Dendritic cell treated with granulocyte-macrophage colony-stimulating factor and Interleukin-4, amounts not matched to agents 40 ng/mL and 50 ng/mL, for 4 days (primary cell): ENCODE measurements around the gene NCKIPSD.

Source experiments
- H3K27ac Mint-ChIP-seq: one replicate; pipeline ENCODE4 v1.8.0; 2022; ENCODE audit warnings: mild to moderate bottlenecking, mixed read lengths
- H3K27me3 Mint-ChIP-seq: one replicate; pipeline ENCODE4 v1.8.0; 2022; ENCODE audit warnings: mild to moderate bottlenecking, mixed read lengths
- H3K36me3 Mint-ChIP-seq: one replicate; pipeline ENCODE4 v1.8.0; 2022; ENCODE audit warnings: low read depth, mixed read lengths
- H3K4me1 Mint-ChIP-seq: one replicate; pipeline ENCODE4 v1.8.0; 2022; ENCODE audit warnings: low read depth, mixed read lengths
- H3K4me3 Mint-ChIP-seq: one replicate; pipeline ENCODE4 v1.8.0; 2022; ENCODE audit warnings: mild to moderate bottlenecking, moderate library complexity, mixed read lengths
- H3K9me3 Mint-ChIP-seq: one replicate; pipeline ENCODE4 v1.8.0; 2022; ENCODE audit warnings: mixed read lengths
- intact Hi-C: fragments of 100-400 bp; cut with micrococcal nuclease; formaldehyde crosslinking; loops from one replicate; pipeline ENCODE4 v1.15.0; 2022

Gene NCKIPSD

GRCh38 chr3:48656841-48657281 is 28.9 kb downstream of the NCKIPSD start:
- H3K4me3 Mint-ChIP-seq: peak overlapping the region; percentile 69
- no peaks in the 10 kb centered on the region for H3K9me3 Mint-ChIP-seq
- no peaks in the 10 kb centered on the region for H3K36me3 Mint-ChIP-seq
- peaks cover 62% of the 10 kb centered on the region for H3K27me3 Mint-ChIP-seq
- H3K27ac Mint-ChIP-seq: peak overlapping the region; percentile 75
- intact Hi-C loops: loop anchor here (2.0 kb wide), 1 partner anchor 48 kb away; the partner anchor contains the start of gene UQCRC1
- H3K4me1 Mint-ChIP-seq: peaks cover 20% of the 10 kb centered on the region

DNA sequence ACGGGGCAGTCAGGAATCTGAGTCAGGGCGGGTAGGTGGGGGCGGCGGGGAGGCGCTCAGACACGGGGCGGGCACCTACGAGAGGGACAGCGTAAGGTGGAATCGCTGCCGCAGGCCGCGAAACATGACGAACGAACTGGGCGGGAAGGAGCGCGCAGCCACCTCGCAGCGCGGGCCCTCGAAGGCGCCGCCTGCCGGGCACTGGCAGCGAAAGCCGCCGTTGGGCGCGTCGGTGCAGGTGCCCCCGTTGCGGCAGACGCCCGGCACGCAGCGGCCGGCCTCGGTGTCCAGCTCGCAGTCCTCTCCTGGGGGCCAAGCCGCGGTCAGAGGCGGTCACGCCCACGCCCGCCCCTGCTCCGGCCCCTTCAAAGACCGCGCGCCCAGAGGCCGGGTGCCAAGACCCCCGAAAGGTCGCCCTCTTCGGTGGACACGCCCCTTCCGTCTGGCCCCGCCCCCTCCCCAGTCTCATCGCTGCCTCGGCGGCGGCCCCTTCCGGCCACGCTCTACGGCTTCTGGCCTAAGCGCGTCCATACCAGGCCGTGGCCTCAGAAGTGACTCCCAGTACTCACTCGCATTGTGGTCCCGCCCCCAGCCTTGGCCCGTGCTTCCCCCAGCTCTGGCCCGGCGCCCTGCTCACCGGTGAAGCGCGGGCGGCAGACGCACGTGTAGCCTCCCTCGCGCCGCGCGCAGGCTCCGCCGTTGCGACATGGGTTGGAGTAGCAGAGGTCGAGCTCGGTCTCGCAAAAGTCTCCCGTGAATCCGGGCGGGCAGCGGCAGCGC is 29.5 kb downstream of the NCKIPSD start:
- H3K27ac Mint-ChIP-seq: peak overlapping the region; percentile 75
- H3K36me3 Mint-ChIP-seq: no peaks in the 10 kb centered on the region
- peaks cover 56% of the 10 kb centered on the region for H3K27me3 Mint-ChIP-seq
- H3K4me3 Mint-ChIP-seq: peak overlapping the region; percentile 69
- H3K9me3 Mint-ChIP-seq: no peaks in the 10 kb centered on the region
- intact Hi-C loops: loop anchor here (2.0 kb wide), 1 partner anchor 47 kb away; the partner anchor contains the start of gene UQCRC1
- peaks cover 14% of the 10 kb centered on the region for H3K4me1 Mint-ChIP-seq

DNA sequence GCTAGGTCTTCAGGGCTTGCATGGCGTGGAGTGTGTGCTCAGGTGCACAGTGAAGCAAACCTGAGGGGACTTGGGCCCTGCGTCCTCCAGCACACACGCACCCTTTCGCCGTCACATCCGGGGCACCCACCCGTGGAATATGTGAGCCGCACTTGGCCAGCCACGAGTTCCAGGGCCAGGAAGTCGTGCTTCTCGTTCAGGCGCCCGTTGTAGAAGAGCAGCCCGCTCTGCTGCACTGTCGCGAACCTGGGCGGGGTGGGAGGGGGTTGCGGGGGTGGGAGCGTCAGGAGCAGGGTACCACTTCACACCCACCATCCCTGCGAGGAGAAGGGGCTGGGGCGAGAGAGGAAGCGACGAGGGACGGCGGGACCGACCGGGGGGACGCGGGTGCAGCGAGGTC is 30.1 kb downstream of the NCKIPSD start:
- H3K9me3 Mint-ChIP-seq: no peaks in the 10 kb centered on the region
- H3K27ac Mint-ChIP-seq: peak overlapping the region; percentile 75
- intact Hi-C loops: loop anchor here (2.0 kb wide), 1 partner anchor 47 kb away; the partner anchor contains the start of gene UQCRC1
- H3K36me3 Mint-ChIP-seq: no peaks in the 10 kb centered on the region
- H3K4me3 Mint-ChIP-seq: peak overlapping the region; percentile 69
- peaks cover 49% of the 10 kb centered on the region for H3K27me3 Mint-ChIP-seq
- H3K4me1 Mint-ChIP-seq: peaks cover 9% of the 10 kb centered on the region

GRCh38 chr3:48655063-48655462 is 30.7 kb downstream of the NCKIPSD start:
- Mint-ChIP-seq H3K4me3 (peak overlapping the region; percentile 57), H3K27ac (peak overlapping the region; percentile 75), H3K4me1 (peaks cover 9% of the 10 kb centered on the region), H3K27me3 (peaks cover 44% of the 10 kb centered on the region), H3K9me3 (no peaks in the 10 kb centered on the region), H3K36me3 (no peaks in the 10 kb centered on the region)
- intact Hi-C loops: no loop called here

- H3K9me3 Mint-ChIP-seq: no peaks in the 10 kb centered on the region
- intact Hi-C loops: no loop called here
- no peak overlapping the region for H3K27ac Mint-ChIP-seq
- H3K27me3 Mint-ChIP-seq: peaks cover 29% of the 10 kb centered on the region
- H3K36me3 Mint-ChIP-seq: no peaks in the 10 kb centered on the region
- no peak overlapping the region for H3K4me3 Mint-ChIP-seq
- H3K4me1 Mint-ChIP-seq: peaks cover 9% of the 10 kb centered on the region
These were observed 32.6 kb downstream of the NCKIPSD start for GRCh38 chr3:48652923-48653715.

GRCh38 chr3:48651771-48652170 is 33.9 kb downstream of the NCKIPSD start:
- Mint-ChIP-seq H3K27me3 (peaks cover 15% of the 10 kb centered on the region), H3K27ac (no peak overlapping the region), H3K9me3 (no peaks in the 10 kb centered on the region), H3K4me3 (no peak overlapping the region), H3K36me3 (no peaks in the 10 kb centered on the region), H3K4me1 (peaks cover 4% of the 10 kb centered on the region)
- intact Hi-C loops: no loop called here

- Mint-ChIP-seq H3K4me1 (no peaks in the 10 kb centered on the region), H3K4me3 (no peak overlapping the region), H3K27me3 (peaks cover 13% of the 10 kb centered on the region), H3K36me3 (no peaks in the 10 kb centered on the region), H3K27ac (no peak overlapping the region), H3K9me3 (no peaks in the 10 kb centered on the region)
- intact Hi-C loops: no loop called here
These were observed 35.0 kb downstream of the NCKIPSD start for GRCh38 chr3:48650723-48651122.

DNA sequence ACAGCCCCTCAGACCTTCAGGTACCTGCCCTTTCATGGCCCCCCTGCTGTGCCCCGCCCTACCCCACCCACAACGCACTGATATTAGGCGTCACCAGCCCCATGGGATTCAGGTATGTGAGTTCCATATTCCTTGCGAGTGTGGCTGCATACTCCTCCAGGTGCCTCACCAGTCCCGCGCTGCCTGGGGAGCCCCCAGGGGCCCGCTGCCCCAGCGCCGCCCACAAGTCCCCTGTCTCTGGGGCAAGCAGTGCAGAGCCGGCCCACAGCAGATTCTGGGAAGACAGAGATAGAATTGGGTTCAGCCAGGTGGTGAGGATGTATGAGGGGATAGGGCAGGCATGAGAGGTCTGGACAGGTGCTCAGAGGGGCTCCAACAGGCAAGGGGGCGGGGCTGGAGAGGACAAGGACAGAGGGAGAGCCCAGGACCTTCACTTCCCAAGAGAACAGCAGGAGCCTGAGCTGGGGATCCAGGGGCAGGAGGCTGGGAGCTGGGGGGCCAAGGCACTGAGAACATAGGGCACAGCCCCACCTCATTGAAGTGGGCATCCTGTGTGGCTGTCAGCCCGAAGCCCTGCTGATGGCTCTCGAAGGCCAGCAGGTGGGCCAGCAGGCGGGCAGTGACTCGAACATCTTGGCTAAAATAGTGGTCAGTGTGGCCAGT is 37.4 kb downstream of the NCKIPSD start:
- no peaks in the 10 kb centered on the region for H3K36me3 Mint-ChIP-seq

GRCh38 chr3:48647714-48648113 is 38.0 kb downstream of the NCKIPSD start:
- no peaks in the 10 kb centered on the region for H3K27me3 Mint-ChIP-seq
- intact Hi-C loops: no loop called here
- H3K4me1 Mint-ChIP-seq: no peaks in the 10 kb centered on the region
- H3K27ac Mint-ChIP-seq: no peak overlapping the region
- H3K4me3 Mint-ChIP-seq: no peak overlapping the region
- H3K9me3 Mint-ChIP-seq: no peaks in the 10 kb centered on the region
- no peaks in the 10 kb centered on the region for H3K36me3 Mint-ChIP-seq

More for the DNA sequence above, 37.4 kb downstream of the NCKIPSD start:
- H3K4me1 Mint-ChIP-seq: no peaks in the 10 kb centered on the region
- no peaks in the 10 kb centered on the region for H3K27me3 Mint-ChIP-seq
- H3K9me3 Mint-ChIP-seq: no peaks in the 10 kb centered on the region
- intact Hi-C loops: no loop called here
- no peak overlapping the region for H3K4me3 Mint-ChIP-seq
- no peak overlapping the region for H3K27ac Mint-ChIP-seq

- H3K4me3 Mint-ChIP-seq: no peak overlapping the region
- no peaks in the 10 kb centered on the region for H3K4me1 Mint-ChIP-seq
- intact Hi-C loops: no loop called here
- H3K27me3 Mint-ChIP-seq: no peaks in the 10 kb centered on the region
- H3K27ac Mint-ChIP-seq: no peak overlapping the region
- H3K36me3 Mint-ChIP-seq: peaks cover 7% of the 10 kb centered on the region
- H3K9me3 Mint-ChIP-seq: no peaks in the 10 kb centered on the region
These were observed 40.6 kb downstream of the NCKIPSD start for GRCh38 chr3:48644898-48645760.

DNA sequence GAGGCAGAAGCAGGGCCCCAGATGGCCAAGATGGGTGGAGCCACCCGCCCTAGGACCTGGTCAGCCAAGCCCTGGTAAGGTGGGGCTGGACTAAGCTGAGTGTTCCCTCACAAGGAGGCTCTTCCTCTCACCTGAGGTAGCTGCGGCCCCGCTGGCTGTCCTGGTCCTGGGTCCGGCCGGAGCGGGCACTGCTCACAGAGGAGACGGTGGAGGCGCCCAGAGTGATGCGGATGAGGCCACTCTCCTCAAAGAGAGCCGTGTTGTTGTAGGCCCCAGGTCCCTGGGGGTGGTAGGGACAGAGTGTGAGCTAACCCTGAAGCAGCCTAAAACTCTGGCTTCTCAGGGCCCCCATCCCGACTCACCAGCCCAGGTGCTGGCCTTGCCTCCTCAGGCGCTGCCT is 43.1 kb downstream of the NCKIPSD start:
- Mint-ChIP-seq H3K4me1 (no peaks in the 10 kb centered on the region), H3K4me3 (no peak overlapping the region), H3K36me3 (peaks cover 13% of the 10 kb centered on the region), H3K27me3 (peaks cover 2% of the 10 kb centered on the region), H3K27ac (no peak overlapping the region), H3K9me3 (no peaks in the 10 kb centered on the region)
- intact Hi-C loops: no loop called here

DNA sequence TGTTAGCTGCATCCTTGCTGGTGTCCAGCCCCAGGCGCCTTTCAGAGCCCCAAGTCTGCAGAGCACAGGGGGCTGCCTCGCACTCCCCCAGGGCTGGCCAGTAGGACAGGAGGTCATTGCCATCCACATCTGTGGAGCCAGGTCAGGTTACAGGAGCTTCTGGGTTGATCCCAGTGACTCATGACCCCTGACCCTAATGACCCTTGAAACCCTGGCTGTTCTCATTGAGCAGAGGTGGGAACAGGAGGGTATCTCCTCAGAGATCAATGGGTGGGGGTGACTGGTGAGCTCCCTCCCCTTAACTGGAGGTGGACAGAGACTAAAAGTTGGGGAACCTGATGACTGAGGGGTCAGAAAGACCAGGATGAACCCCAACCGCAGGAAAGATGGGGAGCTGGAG is 44.3 kb downstream of the NCKIPSD start:
- intact Hi-C loops: no loop called here
- peaks cover 2% of the 10 kb centered on the region for H3K4me1 Mint-ChIP-seq
- H3K27ac Mint-ChIP-seq: no peak overlapping the region
- H3K9me3 Mint-ChIP-seq: no peaks in the 10 kb centered on the region
- peaks cover 13% of the 10 kb centered on the region for H3K36me3 Mint-ChIP-seq
- H3K27me3 Mint-ChIP-seq: peaks cover 3% of the 10 kb centered on the region
- no peak overlapping the region for H3K4me3 Mint-ChIP-seq

- H3K4me1 Mint-ChIP-seq: peaks cover 12% of the 10 kb centered on the region
- intact Hi-C loops: loop anchor here (5.0 kb wide), 1 partner anchor 83 kb away; the partner anchor contains the start of gene PFKFB4
- H3K4me3 Mint-ChIP-seq: no peak overlapping the region
- H3K36me3 Mint-ChIP-seq: peaks cover 13% of the 10 kb centered on the region
- H3K9me3 Mint-ChIP-seq: no peaks in the 10 kb centered on the region
- no peak overlapping the region for H3K27ac Mint-ChIP-seq
- H3K27me3 Mint-ChIP-seq: peaks cover 3% of the 10 kb centered on the region
These were observed 45.6 kb downstream of the NCKIPSD start for GRCh38 chr3:48639944-48640606.
